DOHH2 (cell line): ENCODE results near the gene PHAF1.

Experiments used
- EZH2phosphoT487 ChIP-seq: fragments of 200-600 bp; sonication (generic); IDR thresholded peaks from 2 replicates; pipeline ENCODE4 v1.6.1; 2017; ENCODE audit warnings: borderline replicate concordance, mild to moderate bottlenecking, antibody characterized with exemption, low read length, moderate library complexity, mixed read lengths
- TF ChIP-seq, protein P1 (sequence below): fragments of 200-600 bp; sonication (generic); IDR thresholded peaks from one replicate; pipeline ENCODE4 v1.5.1; 2014; ENCODE audit warnings: antibody characterized with exemption, mild to moderate bottlenecking, low read depth, low read length; ENCODE audit not compliant: poor library complexity, severe bottlenecking

DNA sequence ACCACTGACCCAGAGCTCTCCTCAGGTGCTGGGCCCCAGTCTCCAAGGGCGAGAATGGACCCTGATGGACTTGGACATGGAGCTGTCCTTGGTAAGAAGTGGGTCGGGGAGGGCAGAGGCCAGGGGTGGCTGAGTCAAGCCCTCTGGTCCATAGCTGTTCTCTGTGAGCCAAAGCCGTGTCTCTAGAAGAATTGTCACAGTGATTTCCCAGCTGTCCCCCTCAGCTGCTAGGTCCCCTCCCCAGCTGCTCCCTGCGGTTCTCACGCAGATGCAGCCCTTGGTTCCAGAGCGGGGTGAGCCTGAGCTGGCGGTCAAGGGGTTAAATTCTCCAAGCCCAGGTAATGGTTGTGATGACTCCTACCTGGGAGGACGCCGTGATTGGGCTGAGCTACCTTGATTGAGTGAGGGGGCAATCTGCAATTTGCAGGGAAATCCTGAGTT is 59.3 kb downstream of the PHAF1 start:
- TF ChIP-seq, protein P1, sequence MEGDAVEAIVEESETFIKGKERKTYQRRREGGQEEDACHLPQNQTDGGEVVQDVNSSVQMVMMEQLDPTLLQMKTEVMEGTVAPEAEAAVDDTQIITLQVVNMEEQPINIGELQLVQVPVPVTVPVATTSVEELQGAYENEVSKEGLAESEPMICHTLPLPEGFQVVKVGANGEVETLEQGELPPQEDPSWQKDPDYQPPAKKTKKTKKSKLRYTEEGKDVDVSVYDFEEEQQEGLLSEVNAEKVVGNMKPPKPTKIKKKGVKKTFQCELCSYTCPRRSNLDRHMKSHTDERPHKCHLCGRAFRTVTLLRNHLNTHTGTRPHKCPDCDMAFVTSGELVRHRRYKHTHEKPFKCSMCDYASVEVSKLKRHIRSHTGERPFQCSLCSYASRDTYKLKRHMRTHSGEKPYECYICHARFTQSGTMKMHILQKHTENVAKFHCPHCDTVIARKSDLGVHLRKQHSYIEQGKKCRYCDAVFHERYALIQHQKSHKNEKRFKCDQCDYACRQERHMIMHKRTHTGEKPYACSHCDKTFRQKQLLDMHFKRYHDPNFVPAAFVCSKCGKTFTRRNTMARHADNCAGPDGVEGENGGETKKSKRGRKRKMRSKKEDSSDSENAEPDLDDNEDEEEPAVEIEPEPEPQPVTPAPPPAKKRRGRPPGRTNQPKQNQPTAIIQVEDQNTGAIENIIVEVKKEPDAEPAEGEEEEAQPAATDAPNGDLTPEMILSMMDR = no peak
- no peak for TF ChIP-seq EZH2phosphoT487
